Trophoblast cell (in vitro differentiated cells and primary cell): ENCODE measurements around the gene PRR7.

Experiments used
- DNase-seq, 2 donors: peaks; one replicate each; pipeline ENCODE4 v3.0.0-alpha.2; 2016
- H2AFZ ChIP-seq: 2 replicates; pipeline ENCODE4 v1.6.1; 2013; ENCODE audit warnings: low read length, moderate library complexity, mild to moderate bottlenecking; ENCODE audit not compliant: insufficient read depth, poor library complexity
- H2AK5ac ChIP-seq: 2 replicates; pipeline ENCODE4 v1.6.1; 2013; ENCODE audit warnings: mild to moderate bottlenecking, low read length
- H2BK120ac ChIP-seq: 2 replicates; pipeline ENCODE4 v1.6.1; 2013; ENCODE audit warnings: low read length, mild to moderate bottlenecking, moderate library complexity; ENCODE audit not compliant: insufficient read depth, poor library complexity
- H2BK12ac ChIP-seq: 2 replicates; pipeline ENCODE4 v1.6.1; 2013; ENCODE audit warnings: mild to moderate bottlenecking, low read length, moderate library complexity
- H2BK5ac ChIP-seq: 2 replicates; pipeline ENCODE4 v1.6.1; 2013; ENCODE audit warnings: low read length, low read depth, moderate library complexity, mild to moderate bottlenecking; ENCODE audit not compliant: poor library complexity
- H3K14ac ChIP-seq: 2 replicates; pipeline ENCODE4 v1.6.1; 2013; ENCODE audit warnings: mild to moderate bottlenecking, low read length
- H3K18ac ChIP-seq: 2 replicates; pipeline ENCODE4 v1.6.1; 2013; ENCODE audit warnings: mild to moderate bottlenecking, low read length
- H3K23ac ChIP-seq: 2 replicates; pipeline ENCODE4 v1.6.1; 2013; ENCODE audit warnings: low read length
- H3K27ac ChIP-seq: 2 replicates; pipeline ENCODE4 v1.5.1; 2013; ENCODE audit warnings: low read depth, mild to moderate bottlenecking, inconsistent platforms, low read length, moderate library complexity
- H3K27me3 ChIP-seq: 2 replicates; pipeline ENCODE4 v1.6.1; 2013; ENCODE audit warnings: inconsistent platforms, mild to moderate bottlenecking, low read length, moderate library complexity; ENCODE audit not compliant: insufficient read depth
- H3K36me3 ChIP-seq, 2 experiments: 1 replicate in 1 of 2; 2 replicates in 1 of 2; pipeline ENCODE4 v1.6.1; 2013; ENCODE audit warnings: low read length in 2 of 2, mild to moderate bottlenecking in 2 of 2, moderate library complexity in 1 of 2; ENCODE audit not compliant: insufficient read depth in 2 of 2, control insufficient read depth in 1 of 2
- H3K4ac ChIP-seq: 2 replicates; pipeline ENCODE4 v1.6.1; 2013; ENCODE audit warnings: low read depth, mild to moderate bottlenecking, low read length, moderate library complexity
- H3K4me1 ChIP-seq, 2 experiments: 1 replicate in 1 of 2; 2 replicates in 1 of 2; pipeline ENCODE4 v1.6.1; 2013; ENCODE audit warnings: low read length in 2 of 2, mild to moderate bottlenecking in 2 of 2, moderate library complexity in 1 of 2; ENCODE audit not compliant: insufficient read depth in 2 of 2, control insufficient read depth in 1 of 2
- H3K4me2 ChIP-seq: 2 replicates; pipeline ENCODE4 v1.6.1; 2013; ENCODE audit warnings: inconsistent platforms, mild to moderate bottlenecking, low read length, moderate library complexity
- H3K4me3 ChIP-seq: 2 replicates; pipeline ENCODE4 v1.5.1; 2013; ENCODE audit warnings: mild to moderate bottlenecking, low read depth, low read length, inconsistent platforms
- H3K79me1 ChIP-seq: one replicate; pipeline ENCODE4 v1.6.1; 2013; ENCODE audit warnings: low read length
- H3K79me2 ChIP-seq: 2 replicates; pipeline ENCODE4 v1.6.1; 2013; ENCODE audit warnings: low read length, mild to moderate bottlenecking; ENCODE audit not compliant: control insufficient read depth, insufficient read depth, poor library complexity
- H3K9ac ChIP-seq: 2 replicates; pipeline ENCODE4 v1.6.1; 2013; ENCODE audit warnings: mild to moderate bottlenecking, low read length
- H3K9me3 ChIP-seq: 2 replicates; pipeline ENCODE4 v1.6.1; 2013; ENCODE audit warnings: low read depth, mild to moderate bottlenecking, control low read depth, inconsistent platforms, low read length; ENCODE audit not compliant: insufficient read depth
- H4K12ac ChIP-seq: 2 replicates; pipeline ENCODE4 v1.6.1; 2013; ENCODE audit warnings: low read depth, mild to moderate bottlenecking, low read length, moderate library complexity
- H4K8ac ChIP-seq: 2 replicates; pipeline ENCODE4 v1.6.1; 2013; ENCODE audit warnings: low read depth, mild to moderate bottlenecking, low read length, moderate library complexity
- H4K91ac ChIP-seq: one replicate; pipeline ENCODE4 v1.6.1; 2013; ENCODE audit warnings: low read depth, mild to moderate bottlenecking, low read length, moderate library complexity
- WGBS: extraction: QIAGEN DNeasy Blood & Tissue Kit; methylation state at CpG from one replicate; pipeline ENCODE4 v1.1.7; 2013; ENCODE audit warnings: missing lambda C conversion rate; ENCODE audit not compliant: insufficient read length, insufficient coverage; ENCODE audit errors: extremely low coverage; 5-methylcytosine and 5-hydroxymethylcytosine counted together

PRR7 gene

GRCh38 chr5:177448244-177448950 is 1.8 kb downstream of the PRR7 start:
- H3K79me2 ChIP-seq = no peaks in the 10 kb centered on the region
- H3K18ac ChIP-seq = no peak overlapping the region
- no peak overlapping the region for H3K4me2 ChIP-seq
- peaks cover 6% of the 10 kb centered on the region for H3K27me3 ChIP-seq
- H4K91ac ChIP-seq = no peak overlapping the region
- H4K8ac ChIP-seq = no peak overlapping the region
- no peak overlapping the region for H2AK5ac ChIP-seq
- H3K4me1 ChIP-seq = peaks cover 5 to 15% of the 10 kb centered on the region in 2 experiments
- peaks cover 2% of the 10 kb centered on the region for H3K79me1 ChIP-seq
- H2BK120ac ChIP-seq = no peak overlapping the region
- peaks cover 6% of the 10 kb centered on the region for H3K9me3 ChIP-seq
- no peak overlapping the region for H3K4me3 ChIP-seq
- no peak overlapping the region for H3K9ac ChIP-seq
- no peak overlapping the region for H3K14ac ChIP-seq
- no peak overlapping the region for H4K12ac ChIP-seq
- no peak overlapping the region for H2AFZ ChIP-seq
- H2BK12ac ChIP-seq = no peak overlapping the region
- H3K27ac ChIP-seq = no peak overlapping the region
- no peak for DNase-seq
- H2BK5ac ChIP-seq = no peak overlapping the region
- H3K4ac ChIP-seq = no peak overlapping the region
- no CpG with 5 or more reads among the region's 6 CpGs for WGBS
- no peak overlapping the region for H3K23ac ChIP-seq
- H3K36me3 ChIP-seq = no peaks in the 10 kb centered on the region

- H3K4me2 ChIP-seq = no peak overlapping the region
- no peaks in the 10 kb centered on the region for H3K36me3 ChIP-seq
- no peak overlapping the region for H3K14ac ChIP-seq
- no peak overlapping the region for H3K27ac ChIP-seq
- H3K4me1 ChIP-seq = peaks cover 5 to 21% of the 10 kb centered on the region in 2 experiments
- no peak overlapping the region for H2BK5ac ChIP-seq
- H3K23ac ChIP-seq = no peak overlapping the region
- no peak overlapping the region for H4K12ac ChIP-seq
- H4K91ac ChIP-seq = no peak overlapping the region
- H3K4me3 ChIP-seq = no peak overlapping the region
- H3K27me3 ChIP-seq = peaks cover 6% of the 10 kb centered on the region
- H2BK12ac ChIP-seq = no peak overlapping the region
- no CpG with 5 or more reads among the region's 18 CpGs for WGBS
- no peaks in the 10 kb centered on the region for H3K79me2 ChIP-seq
- H4K8ac ChIP-seq = no peak overlapping the region
- no peak overlapping the region for H2AFZ ChIP-seq
- H3K18ac ChIP-seq = no peak overlapping the region
- no peak overlapping the region for H2BK120ac ChIP-seq
- peaks cover 2% of the 10 kb centered on the region for H3K79me1 ChIP-seq
- peaks cover 6% of the 10 kb centered on the region for H3K9me3 ChIP-seq
- no peak for DNase-seq
- no peak overlapping the region for H3K4ac ChIP-seq
- no peak overlapping the region for H3K9ac ChIP-seq
- no peak overlapping the region for H2AK5ac ChIP-seq
Observed at GRCh38 chr5:177449140-177450061, 2.8 kb downstream of the PRR7 start.

- H4K12ac ChIP-seq = no peak overlapping the region
- H3K9me3 ChIP-seq = peaks cover 6% of the 10 kb centered on the region
- no peak overlapping the region for H2BK12ac ChIP-seq
- H3K14ac ChIP-seq = no peak overlapping the region
- H2AFZ ChIP-seq = no peak overlapping the region
- no CpG with 5 or more reads among the region's 10 CpGs for WGBS
- no peak overlapping the region for H3K23ac ChIP-seq
- H3K27ac ChIP-seq = no peak overlapping the region
- H3K27me3 ChIP-seq = peaks cover 6% of the 10 kb centered on the region
- H2BK5ac ChIP-seq = no peak overlapping the region
- H3K4me3 ChIP-seq = no peak overlapping the region
- H4K91ac ChIP-seq = no peak overlapping the region
- H3K36me3 ChIP-seq = no peaks in the 10 kb centered on the region
- H3K79me1 ChIP-seq = peaks cover 11% of the 10 kb centered on the region
- DNase-seq = no peak
- no peak overlapping the region for H3K18ac ChIP-seq
- H4K8ac ChIP-seq = no peak overlapping the region
- no peaks in the 10 kb centered on the region for H3K79me2 ChIP-seq
- H3K4me1 ChIP-seq = peaks cover 5 to 29% of the 10 kb centered on the region in 2 experiments
- no peak overlapping the region for H3K4ac ChIP-seq
- H2BK120ac ChIP-seq = no peak overlapping the region
- H3K4me2 ChIP-seq = no peak overlapping the region
- no peak overlapping the region for H3K9ac ChIP-seq
- H2AK5ac ChIP-seq = no peak overlapping the region
Observed at GRCh38 chr5:177450667-177451424, 4.2 kb downstream of the PRR7 start.
